Measurements from ENCODE around the gene F2.

The F2 gene

DNA sequence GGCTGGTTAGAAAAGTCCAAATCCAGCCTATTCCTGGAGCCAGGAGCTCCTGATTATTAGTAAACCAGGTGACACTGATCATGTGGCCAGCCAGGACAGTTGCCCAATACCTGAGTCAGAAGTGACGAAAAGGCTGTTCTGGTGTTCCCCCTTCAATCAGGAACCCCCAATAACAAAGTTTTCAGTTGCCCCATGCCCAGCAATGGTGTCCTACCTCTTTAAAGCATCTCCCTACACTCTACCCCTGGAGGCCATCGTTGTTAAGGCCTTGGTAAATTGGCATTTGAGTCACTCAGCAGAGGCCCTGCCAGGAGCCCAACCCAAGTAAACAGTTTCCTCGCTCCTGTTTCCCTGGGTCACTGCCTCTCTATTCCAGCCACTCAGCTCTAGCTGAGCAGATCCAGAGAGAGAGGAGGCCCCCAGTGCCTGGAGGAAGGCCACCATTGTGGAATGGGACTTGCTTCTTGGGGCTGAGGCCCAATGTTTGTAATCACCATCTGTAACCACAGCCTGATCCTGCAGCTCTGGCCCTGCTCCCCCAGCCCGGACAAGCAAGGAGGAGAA is 43.6 kb upstream of the F2 start:
- no peak overlapping the region for H3K4me3 ChIP-seq (ENCODE audit: low read length)
- peak; percentile 43 for TF ChIP-seq CTCF (IDR thresholded peaks at IDR 0.05; ENCODE audit: insufficient read depth, low read depth, low read length, missing control alignments)
- DNase-seq (ENCODE audit: low read depth), result peak; percentile 82

GRCh38 chr11:46675949-46676348 is 43.1 kb upstream of the F2 start:
- TF ChIP-seq CTCF (IDR thresholded peaks at IDR 0.05; ENCODE audit: insufficient read depth, low read depth, low read length, missing control alignments), result no peak
- H3K4me3 ChIP-seq (ENCODE audit: low read length), result no peak overlapping the region
- DNase-seq (ENCODE audit: low read depth), result no peak

- no peak for DNase-seq (ENCODE audit: low read depth)
- H3K4me3 ChIP-seq (ENCODE audit: low read length), result no peak overlapping the region
- no peak for TF ChIP-seq CTCF (IDR thresholded peaks at IDR 0.05; ENCODE audit: insufficient read depth, low read depth, low read length, missing control alignments)
Observed at GRCh38 chr11:46676436-46677158, 42.4 kb upstream of the F2 start.

DNA sequence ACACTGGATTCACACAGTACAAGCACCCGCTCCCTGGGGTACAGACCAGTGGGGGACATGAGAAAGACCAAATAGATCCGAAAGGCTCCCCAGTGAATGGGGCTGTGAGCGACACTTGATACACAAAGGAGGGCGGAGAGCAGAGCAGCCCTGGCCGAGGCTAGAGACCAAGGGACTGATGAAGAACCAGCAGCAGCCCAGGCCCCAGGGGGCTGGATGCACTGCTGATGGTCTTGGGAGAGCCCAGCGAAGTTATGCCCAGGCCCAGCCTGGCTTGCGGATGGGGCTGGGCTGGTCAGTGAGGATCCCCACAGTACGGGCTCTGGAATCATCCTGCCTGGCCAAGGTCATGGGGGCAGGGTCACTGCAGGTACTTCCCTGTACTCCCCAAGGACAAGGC is 41.8 kb upstream of the F2 start:
- TF ChIP-seq CTCF (IDR thresholded peaks at IDR 0.05; ENCODE audit: insufficient read depth, low read depth, low read length, missing control alignments), result no peak
- no peak for DNase-seq (ENCODE audit: low read depth)

DNA sequence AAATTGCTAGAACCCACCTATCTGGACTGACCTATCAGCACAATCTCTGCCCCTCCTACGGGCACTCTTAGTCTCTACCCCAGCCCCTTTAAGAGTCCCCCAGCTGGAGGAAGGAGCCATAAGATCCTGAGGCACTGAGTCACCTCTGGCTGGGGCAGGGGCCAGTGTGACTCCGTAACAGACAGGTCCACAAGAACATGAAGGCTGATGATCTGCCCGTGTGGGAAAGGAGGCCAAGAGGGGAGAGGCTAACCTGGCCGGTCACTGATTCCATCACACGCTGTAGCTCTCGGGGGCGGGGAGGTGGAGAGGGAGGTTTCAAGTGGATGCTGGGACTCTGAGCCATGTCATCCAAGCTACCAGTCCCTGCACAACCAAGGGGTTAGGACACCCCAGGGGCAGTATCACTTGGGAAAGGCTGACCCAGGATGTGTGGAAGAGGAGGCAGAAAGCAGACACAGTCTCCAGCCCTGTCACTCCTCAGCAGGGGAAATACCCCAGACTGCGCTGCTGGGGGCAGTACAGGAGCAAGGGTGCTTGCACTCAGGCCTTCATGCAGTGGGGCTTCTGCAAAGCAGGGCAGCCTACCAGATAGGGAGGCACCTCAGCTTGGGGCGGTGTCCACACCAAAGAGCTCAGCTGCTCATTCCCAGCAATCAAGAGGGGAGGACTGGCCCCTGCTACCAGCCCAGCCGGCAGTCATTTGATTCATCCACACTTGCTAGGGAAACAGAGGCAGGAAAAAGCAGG is 40.8 kb upstream of the F2 start:
- no peak for TF ChIP-seq CTCF (IDR thresholded peaks at IDR 0.05; ENCODE audit: insufficient read depth, low read depth, low read length, missing control alignments)
- DNase-seq (ENCODE audit: low read depth), result no peak
- H3K4me3 ChIP-seq (ENCODE audit: low read length), result no peak overlapping the region

More for the DNA sequence above, 41.8 kb upstream of the F2 start:
- H3K4me3 ChIP-seq (ENCODE audit: low read length), result no peak overlapping the region

DNA sequence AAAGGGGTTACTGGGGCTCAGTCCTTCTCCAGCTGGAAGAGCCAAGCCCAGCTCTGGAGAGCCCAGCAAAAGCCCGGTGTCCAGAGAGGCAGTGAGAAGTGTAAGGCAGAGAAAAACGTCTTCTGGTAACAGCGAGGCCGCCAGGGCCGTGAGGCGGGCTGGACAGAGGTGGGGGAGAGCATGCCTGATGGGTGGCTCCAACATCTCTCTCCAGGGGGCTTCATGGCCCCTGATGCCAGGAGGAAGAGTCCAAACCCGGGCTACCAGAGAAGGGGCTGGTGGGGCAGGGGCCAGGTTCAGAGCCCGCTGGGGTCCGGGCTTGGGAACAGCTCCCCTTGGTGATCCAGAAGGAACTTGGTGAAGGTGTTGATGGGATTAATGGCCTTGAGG is 40.3 kb upstream of the F2 start:
- DNase-seq (ENCODE audit: low read depth), result no peak
- TF ChIP-seq CTCF (IDR thresholded peaks at IDR 0.05; ENCODE audit: insufficient read depth, low read depth, low read length, missing control alignments), result no peak
- H3K4me3 ChIP-seq (ENCODE audit: low read length), result no peak overlapping the region
